Measurements from ENCODE around the gene SORBS2.

DNA sequence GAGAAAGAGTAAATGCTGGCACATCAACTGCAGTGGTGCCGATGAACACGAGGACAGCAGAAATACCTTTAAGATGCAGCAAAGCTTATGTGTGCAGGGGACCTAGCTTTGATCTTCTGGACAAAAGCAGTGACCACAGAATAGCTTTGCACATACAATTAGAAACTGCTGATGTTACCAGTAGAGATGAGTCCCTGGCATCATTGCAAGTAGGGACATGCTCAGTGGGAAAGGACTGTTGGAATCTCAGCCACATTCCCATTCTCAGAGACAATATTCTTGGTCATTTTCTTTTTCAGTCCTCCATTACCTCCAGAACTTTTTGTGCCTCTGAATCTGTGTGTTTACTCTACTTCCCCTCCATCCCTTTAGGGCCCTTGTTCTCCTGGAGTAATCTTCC lies 259.7 kb downstream of the SORBS2 start:
- TF ChIP-seq, protein P1, sequence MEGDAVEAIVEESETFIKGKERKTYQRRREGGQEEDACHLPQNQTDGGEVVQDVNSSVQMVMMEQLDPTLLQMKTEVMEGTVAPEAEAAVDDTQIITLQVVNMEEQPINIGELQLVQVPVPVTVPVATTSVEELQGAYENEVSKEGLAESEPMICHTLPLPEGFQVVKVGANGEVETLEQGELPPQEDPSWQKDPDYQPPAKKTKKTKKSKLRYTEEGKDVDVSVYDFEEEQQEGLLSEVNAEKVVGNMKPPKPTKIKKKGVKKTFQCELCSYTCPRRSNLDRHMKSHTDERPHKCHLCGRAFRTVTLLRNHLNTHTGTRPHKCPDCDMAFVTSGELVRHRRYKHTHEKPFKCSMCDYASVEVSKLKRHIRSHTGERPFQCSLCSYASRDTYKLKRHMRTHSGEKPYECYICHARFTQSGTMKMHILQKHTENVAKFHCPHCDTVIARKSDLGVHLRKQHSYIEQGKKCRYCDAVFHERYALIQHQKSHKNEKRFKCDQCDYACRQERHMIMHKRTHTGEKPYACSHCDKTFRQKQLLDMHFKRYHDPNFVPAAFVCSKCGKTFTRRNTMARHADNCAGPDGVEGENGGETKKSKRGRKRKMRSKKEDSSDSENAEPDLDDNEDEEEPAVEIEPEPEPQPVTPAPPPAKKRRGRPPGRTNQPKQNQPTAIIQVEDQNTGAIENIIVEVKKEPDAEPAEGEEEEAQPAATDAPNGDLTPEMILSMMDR (conservative IDR thresholded peaks at IDR 0.05 in 1 of 2, IDR thresholded peaks at IDR 0.05 in 1 of 2; ENCODE audit: low read depth in 1 of 2, low read length in 2 of 2): no peak
- TF ChIP-seq EZH2 (IDR thresholded peaks at IDR 0.05; ENCODE audit: low read length, missing control alignments): no peak

Measured in fibroblast of lung (primary cell).